Measurements from ENCODE around the gene GTPBP8. TPM values are rescaled to one million over a fixed set of nuclear protein-coding genes. Genes with fewer than 3 reads are reported as not detected.

The GTPBP8 gene
- total RNA-seq, 1 donor from 2014 or later, result 29.1 TPM

- Mint-ChIP-seq H3K9me3 (peaks cover 2% of the 10 kb centered on the region), H3K4me3 (no peak overlapping the region), H3K27me3 (ENCODE audit: low read depth) (no peaks in the 10 kb centered on the region), H3K27ac (no peak overlapping the region), H3K4me1 (peaks cover 56% of the 10 kb centered on the region), H3K36me3 (peaks cover 30% of the 10 kb centered on the region)
- no peak for DNase-seq (ENCODE audit: low spot score in 2 of 2, unreplicated experiment in 2 of 2)
- TF ChIP-seq, protein P1, sequence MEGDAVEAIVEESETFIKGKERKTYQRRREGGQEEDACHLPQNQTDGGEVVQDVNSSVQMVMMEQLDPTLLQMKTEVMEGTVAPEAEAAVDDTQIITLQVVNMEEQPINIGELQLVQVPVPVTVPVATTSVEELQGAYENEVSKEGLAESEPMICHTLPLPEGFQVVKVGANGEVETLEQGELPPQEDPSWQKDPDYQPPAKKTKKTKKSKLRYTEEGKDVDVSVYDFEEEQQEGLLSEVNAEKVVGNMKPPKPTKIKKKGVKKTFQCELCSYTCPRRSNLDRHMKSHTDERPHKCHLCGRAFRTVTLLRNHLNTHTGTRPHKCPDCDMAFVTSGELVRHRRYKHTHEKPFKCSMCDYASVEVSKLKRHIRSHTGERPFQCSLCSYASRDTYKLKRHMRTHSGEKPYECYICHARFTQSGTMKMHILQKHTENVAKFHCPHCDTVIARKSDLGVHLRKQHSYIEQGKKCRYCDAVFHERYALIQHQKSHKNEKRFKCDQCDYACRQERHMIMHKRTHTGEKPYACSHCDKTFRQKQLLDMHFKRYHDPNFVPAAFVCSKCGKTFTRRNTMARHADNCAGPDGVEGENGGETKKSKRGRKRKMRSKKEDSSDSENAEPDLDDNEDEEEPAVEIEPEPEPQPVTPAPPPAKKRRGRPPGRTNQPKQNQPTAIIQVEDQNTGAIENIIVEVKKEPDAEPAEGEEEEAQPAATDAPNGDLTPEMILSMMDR (IDR thresholded peaks at IDR 0.05; ENCODE audit: unreplicated experiment), result no peak
Measured at GRCh38 chr3:112995800-112996199, 5.0 kb downstream of the GTPBP8 start.

DNA sequence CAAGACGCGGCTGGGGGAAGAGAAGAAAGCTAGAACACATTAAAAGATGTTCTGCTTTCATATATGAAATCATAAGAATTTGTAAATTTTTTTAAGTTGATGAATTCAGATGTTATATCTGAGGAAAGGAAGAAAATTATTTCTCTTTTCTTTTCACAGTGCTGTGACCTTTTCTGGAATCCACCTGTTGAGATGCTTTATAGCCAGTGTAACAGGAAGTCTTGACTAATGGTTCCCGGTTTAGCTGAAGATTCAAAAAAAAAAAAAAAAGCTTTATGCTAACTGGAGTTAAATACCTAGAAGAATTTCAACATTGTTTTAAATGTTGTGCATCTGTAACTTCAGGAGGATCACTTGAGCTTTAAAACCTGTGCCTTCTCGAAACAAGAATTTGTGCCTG lies 9.9 kb downstream of the GTPBP8 start:
- Mint-ChIP-seq H3K36me3 (peaks cover 39% of the 10 kb centered on the region), H3K4me1 (peaks cover 43% of the 10 kb centered on the region), H3K27me3 (ENCODE audit: low read depth) (no peaks in the 10 kb centered on the region), H3K9me3 (no peaks in the 10 kb centered on the region), H3K27ac (peak overlapping the region; percentile 89), H3K4me3 (no peak overlapping the region)
- no peak for DNase-seq (ENCODE audit: low spot score in 2 of 2, unreplicated experiment in 2 of 2)
- TF ChIP-seq, protein P1 (IDR thresholded peaks at IDR 0.05; ENCODE audit: unreplicated experiment), result no peak

DNA sequence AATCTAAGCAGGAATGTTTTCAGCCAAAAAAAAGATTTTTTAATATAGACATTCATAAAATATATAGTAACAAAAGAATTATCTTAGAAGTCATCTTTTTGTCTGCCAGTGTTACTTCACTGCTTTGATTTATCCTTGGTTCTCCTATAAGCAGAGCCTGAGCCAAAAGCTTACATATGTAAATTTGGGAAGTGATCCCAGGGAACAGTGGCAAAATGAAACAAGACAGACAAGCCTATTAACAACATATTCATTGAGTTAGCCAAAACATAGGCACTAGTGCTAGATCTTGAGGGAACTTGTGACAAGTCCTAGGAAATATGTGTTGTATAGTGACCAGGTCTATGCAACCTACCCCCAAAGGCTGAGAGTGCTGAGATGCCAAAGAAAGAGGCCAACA lies 11.3 kb downstream of the GTPBP8 start:
- Mint-ChIP-seq H3K4me3 (no peak overlapping the region), H3K4me1 (peaks cover 35% of the 10 kb centered on the region), H3K27me3 (ENCODE audit: low read depth) (no peaks in the 10 kb centered on the region), H3K27ac (peak overlapping the region; percentile 79), H3K9me3 (no peaks in the 10 kb centered on the region), H3K36me3 (peaks cover 45% of the 10 kb centered on the region)
- TF ChIP-seq, protein P1 (IDR thresholded peaks at IDR 0.05; ENCODE audit: unreplicated experiment), result no peak
- no peak for DNase-seq (ENCODE audit: low spot score in 2 of 2, unreplicated experiment in 2 of 2)

DNA sequence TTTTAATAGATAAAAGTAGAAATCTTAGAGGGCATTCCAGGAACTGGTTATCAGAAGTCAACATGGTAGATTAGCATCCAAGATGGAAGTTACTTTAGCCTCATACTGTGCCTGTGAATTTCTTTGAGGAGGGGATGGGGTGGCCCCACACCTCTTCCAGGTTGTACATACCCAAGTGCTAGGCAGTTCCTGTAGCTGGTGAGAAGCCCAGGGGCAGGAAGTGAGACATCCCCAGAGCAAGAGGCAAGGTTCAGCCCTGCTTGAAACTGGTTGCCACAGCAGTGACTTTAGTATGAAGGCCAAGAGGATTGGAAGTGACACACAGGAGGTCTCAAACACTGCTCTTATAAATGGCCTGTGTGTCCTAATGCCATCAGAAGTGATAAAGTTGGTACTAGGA lies 11.9 kb downstream of the GTPBP8 start:
- H3K27ac Mint-ChIP-seq, result peak overlapping the region; percentile 79
- H3K9me3 Mint-ChIP-seq, result no peaks in the 10 kb centered on the region
- peaks cover 46% of the 10 kb centered on the region for H3K36me3 Mint-ChIP-seq
- H3K4me1 Mint-ChIP-seq, result peaks cover 29% of the 10 kb centered on the region
- DNase-seq (ENCODE audit: low spot score in 2 of 2, unreplicated experiment in 2 of 2), result no peak
- no peaks in the 10 kb centered on the region for H3K27me3 Mint-ChIP-seq (ENCODE audit: low read depth)
- no peak overlapping the region for H3K4me3 Mint-ChIP-seq
- TF ChIP-seq, protein P1 (IDR thresholded peaks at IDR 0.05; ENCODE audit: unreplicated experiment), result no peak

DNA sequence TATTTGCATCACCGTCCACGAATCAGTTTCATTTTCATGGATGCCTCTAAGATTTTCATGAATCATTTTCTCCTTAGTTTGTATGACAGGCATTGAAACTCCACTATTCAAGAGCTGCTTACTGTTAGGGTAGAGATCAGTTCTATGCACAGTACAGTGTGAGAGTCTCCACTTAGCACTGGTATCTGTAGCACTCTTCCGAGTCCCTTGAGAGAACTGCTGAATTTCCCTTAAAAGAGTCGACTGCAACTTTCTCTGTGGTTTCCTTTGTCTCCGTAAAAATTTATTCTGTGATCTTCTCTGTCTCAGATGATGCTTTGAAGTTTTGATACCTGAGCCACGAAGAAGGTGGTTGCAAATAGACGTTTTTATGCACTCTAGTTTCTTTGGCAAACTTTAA lies 14.8 kb downstream of the GTPBP8 start:
- Mint-ChIP-seq H3K9me3 (no peaks in the 10 kb centered on the region), H3K4me3 (no peak overlapping the region), H3K27ac (peak overlapping the region; percentile 15), H3K36me3 (peaks cover 35% of the 10 kb centered on the region), H3K27me3 (ENCODE audit: low read depth) (no peaks in the 10 kb centered on the region), H3K4me1 (peaks cover 16% of the 10 kb centered on the region)
- TF ChIP-seq, protein P1 (IDR thresholded peaks at IDR 0.05; ENCODE audit: unreplicated experiment), result no peak
- DNase-seq (ENCODE audit: low spot score in 2 of 2, unreplicated experiment in 2 of 2), result no peak
